CD4-positive, alpha-beta T cell treated with Interleukin-6 at 100 ng/mL for 8 hours (primary cell): Measurements from ENCODE around the gene PATE3.

ENCODE experiments used
- DNase-seq: peaks from one replicate; pipeline ENCODE4 v3.0.0-alpha.2; 2020; ENCODE audit warnings: mixed read lengths, low spot score

PATE3 gene, protein sequence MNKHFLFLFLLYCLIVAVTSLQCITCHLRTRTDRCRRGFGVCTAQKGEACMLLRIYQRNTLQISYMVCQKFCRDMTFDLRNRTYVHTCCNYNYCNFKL

DNA sequence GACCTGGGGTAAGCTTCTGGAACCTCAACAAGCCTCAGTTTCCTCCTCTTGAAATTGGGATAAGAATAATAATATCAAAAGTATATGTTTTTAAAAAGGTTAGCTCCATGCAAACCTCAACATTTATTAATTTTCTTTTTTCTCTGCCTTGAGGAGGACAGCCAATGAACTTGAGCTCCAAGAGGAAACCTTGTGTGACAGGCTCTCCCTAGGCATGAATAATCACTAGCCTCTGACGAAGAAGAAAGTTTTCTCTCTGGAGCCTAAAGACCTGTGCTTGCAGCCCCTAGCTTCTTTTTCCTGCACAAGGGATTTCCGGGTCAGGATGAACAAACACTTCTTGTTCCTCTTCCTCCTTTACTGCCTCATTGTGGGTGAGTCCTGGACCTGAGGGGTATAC lies at the start of gene PATE3:
PATE3 (plus strand) TSS at position 301 of the 400 bp plus-strand sequence; CDS start at position 326, 25 bp downstream.
- DNase-seq: no peak

DNA sequence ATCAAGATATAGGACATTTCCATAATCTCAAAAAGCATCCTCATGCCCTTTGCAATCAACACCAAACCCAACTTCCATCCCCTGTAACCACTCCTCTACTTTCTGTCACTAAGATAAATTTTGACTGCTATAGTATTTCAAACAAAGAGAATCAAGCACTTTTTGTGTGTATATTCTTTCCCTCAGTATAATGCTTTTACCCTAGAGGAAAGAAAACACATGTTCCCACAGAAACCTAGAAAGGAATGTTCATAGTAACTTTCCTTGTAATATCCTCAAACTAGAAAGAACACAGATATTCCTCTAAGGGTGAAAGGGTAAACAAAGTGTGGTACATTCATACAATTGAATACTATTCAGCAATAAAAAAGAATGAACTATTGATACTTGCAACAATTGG lies 47.3 kb upstream of the PATE3 start:
- no peak for DNase-seq

DNA sequence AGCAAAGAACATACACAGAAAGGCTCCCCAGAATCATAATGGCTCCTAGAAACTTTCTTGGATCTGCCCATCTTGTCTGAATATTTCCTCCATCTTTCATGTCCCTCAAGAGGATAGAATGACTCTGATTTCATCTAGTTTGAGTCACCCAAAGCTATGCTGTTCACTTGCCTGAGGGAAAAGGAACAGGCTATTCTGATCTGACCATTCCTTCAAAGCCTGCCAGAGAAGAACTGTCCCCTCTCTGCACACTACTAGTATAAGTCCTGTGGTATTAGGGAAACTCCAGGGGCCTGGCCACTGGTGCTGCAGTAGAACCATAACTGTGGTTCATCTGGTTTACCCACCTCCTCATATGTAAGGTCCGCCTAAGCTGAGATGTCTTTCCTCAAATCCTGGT lies 44.2 kb upstream of the PATE3 start:
- DNase-seq: no peak

DNA sequence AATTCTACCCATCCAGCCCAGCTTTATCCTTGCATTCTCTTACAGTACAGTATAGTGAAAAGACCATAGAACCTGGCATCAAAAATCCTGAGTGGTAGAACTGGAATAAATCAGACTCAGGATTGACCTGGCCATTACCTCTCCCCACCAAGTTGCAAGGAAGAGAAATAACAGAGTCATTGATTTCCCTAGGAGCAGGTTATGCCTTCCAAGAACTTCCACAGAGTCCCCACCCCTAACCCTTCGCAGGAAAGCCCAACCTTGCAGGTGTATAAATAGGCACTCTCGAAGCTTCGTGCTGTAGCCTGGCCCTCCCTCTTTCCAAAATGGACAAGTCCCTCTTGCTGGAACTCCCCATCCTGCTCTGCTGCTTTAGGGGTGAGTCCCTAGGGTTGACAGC lies 41.9 kb upstream of the PATE3 start, which contains the start of gene PATE1:
PATE1 (plus strand) TSS at position 301 of the 400 bp plus-strand sequence; CDS start at position 327, 26 bp downstream.
- DNase-seq: no peak

DNA sequence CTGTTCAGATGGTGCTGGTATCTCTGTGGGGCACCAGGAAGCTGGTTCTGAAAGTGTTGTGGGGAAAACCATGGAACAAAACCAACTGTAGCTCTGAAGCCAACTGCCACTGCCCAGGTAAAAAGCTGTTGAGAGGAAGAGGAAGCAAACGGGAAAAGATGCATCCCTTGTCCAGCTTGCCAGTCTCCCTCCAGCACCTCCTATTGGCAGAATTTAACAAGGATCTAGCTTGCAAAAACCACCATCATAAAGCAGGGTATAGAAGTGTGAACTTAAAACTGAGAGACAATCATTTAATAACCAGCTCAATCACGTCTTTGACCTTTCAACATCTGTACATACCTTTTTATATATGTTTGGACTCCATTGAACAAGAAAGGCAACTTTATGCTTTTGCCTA lies 37.3 kb upstream of the PATE3 start:
- no peak for DNase-seq

DNA sequence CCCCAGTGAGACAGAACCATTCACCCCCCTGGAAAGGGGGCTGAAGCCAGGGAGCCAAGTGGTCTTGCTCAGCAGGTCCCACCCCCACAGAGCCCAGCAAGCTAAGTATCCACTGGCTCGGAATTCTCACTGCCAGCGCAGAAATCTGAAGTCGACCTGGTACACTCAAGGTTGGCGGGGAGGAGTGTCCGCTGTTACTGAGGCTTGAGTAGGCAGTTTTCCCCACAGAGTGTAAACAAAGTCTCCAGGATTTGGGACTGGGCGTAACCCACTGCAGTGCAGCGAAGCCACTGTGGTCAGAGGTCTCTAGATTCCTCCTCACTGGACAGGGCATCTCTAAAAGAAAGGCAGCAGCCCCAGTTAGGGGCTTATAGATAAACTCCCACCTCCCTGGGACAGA lies 31.9 kb upstream of the PATE3 start:
- no peak for DNase-seq

DNA sequence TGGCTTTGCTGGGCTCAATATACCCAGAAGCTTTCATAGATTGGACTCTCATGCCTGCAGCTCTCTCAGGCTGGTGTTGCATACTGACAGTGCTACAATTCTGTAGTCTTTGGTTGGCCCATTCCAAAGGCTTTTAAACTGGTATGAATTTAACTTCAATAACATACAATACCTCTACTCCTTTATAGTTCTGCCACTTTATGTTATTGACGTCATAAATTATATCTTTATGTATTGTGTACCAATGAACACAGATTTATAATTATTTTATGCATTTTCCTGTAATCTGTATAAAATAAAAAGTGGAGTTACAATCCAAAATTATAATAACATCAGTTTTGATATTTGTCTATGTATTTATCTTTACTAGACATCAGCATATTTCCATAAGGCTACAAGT lies 25.5 kb upstream of the PATE3 start:
- no peak for DNase-seq

DNA sequence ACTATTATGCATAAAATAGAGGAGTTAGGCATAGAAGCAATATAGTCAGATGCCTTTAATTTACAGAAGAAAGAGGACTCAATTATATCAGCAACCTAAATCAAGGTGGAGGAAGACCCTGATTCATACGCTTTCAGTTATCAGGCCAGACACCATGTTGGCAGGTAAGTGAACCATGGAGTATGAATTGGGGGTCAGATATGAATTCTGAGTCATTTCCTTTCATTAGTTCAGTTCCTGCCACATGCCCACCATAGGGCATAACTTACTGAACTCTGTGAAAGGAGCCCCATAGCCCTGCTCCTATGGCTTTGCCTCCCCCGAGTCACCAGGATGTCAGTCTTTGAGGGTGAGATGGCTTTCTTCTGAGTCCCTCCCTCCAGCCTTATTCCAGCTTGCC lies 24.4 kb upstream of the PATE3 start:
- DNase-seq: no peak

DNA sequence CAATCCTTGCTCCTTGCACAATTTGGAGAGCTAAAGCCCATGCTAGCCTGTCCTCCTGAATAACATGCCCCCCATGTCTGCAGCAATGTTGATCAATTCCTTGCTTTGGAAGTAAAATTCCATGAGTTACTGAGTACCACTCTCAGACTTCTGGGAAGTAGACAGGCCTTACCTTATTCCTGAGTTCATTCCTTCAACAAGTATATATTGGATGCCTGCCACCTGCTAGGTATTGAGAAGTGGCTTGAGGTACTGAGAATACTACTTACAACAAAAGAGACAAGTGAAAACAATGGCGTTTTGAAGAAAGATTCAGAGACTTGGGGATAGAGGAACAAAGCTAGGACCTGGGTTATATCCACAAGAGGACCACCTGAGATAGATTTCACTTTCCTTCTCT lies 21.7 kb upstream of the PATE3 start:
- DNase-seq: no peak

DNA sequence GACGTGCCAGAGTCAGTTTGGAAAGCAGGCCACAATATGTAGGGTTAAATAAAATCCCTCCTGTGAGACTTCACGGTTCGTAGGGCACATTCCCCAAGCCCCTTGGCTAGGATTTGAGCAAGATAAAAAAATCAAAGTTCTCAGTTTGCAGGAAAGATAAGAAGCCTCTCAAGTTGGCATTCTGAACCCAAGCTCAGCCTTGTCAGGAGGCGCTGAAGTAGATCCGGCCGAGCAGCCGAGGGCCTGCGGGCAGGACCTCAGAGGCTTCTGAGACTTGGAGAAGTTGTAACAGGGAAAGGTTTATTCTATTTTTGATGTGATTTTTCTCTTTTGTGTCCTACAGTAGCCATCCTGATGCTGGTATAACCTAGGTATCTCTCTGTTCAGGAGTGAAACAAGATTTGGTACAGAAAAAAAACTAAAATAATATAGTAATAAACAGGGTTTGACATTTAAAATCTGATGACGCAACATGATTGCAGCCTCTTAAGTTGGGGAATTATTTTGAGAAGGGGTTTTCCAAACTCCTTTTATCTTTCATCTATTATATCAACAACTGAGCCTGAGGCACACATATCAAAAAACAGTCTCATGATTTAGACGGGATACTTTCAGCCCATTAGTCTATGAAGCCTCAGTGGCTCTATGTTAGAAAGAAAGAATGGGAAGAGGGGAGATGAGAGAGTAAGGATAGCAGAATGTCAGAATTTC lies 19.4 kb upstream of the PATE3 start:
- no peak for DNase-seq

DNA sequence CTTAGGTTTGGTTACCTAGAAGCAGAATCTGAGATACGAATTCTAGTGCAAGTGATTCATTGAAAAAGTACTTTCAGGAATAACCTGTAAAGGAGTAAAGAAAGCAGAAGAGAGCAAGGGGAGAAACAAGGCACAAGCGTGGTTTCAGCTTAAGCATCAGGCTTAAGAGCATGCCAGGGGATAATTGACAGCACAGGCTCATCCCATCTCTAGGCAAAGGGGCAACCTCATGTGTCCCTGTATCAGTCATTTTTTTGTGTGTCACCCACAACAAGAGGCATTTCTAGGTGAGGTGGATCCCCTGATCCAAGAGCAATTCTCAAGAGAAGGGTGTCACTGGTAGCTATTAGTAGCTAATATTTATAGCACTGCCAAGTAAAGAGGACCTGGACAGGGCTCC lies 17.3 kb upstream of the PATE3 start:
- DNase-seq: no peak

DNA sequence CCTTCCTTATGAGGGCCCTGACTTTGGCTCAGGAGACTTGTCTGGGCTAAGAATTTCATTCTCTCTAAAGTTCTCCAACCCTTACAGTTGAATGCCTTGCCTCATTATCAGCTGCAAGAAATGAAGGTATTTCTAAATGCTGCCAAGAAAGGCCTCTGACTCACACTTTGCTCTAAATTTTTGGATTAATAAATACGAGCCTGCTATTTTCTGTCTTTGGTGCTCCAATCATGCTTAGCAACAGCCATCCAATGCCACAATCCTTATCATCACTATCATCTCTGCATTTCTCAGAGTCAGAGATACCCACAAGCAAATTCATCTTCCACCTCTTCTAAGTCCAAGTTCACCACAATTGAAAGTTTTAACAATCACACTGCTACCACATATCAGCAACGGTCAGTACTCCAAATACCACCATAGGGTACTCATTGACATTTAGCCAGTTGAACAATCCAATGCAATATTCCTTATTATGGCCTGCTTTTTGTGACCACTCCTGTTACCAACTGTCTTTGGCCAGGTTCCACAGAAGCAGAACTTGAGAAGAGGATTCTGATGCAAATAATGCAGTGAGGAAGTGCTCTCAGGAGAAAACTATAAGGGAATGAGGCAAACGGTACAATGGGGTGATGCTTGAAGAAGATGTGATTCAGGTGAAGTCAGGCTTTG lies 15.0 kb upstream of the PATE3 start:
- no peak for DNase-seq

DNA sequence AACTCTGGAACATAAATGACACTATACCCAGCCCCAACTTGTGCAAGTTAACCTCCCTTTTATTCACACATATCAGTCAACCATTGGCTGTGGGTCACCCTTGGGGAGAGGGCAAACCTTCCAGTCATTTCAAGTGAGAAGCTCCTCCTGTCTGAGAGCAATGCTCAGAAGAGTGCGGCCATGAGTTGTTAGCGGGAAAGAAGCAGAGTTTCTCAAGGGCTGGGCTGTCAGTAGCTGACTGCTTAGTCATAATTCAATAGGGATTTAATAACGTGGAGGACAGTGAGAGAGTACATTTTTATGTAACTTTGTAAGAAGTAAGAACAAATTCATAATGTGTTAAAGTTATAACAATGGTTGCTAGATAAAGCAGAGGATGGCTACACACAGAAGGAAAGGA lies 14.4 kb upstream of the PATE3 start:
- DNase-seq: no peak

DNA sequence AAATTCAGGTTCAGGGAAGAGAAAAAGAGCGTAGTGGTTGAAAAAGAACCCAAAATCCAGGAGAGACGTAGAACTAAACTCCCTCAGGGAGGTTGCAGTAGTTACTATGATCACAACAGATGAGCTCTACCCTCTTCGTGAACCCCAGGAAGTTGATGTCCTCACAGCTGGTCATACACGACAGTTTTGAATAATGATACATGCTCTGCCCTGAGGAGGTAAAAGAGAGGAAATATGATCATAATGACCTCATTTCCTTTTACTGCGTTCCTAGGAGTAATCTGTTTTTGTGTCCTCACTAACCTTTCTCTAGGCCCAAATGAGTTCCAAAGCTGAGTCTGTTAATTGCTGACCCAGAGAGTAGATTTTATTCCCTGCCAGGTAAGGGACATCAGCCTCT lies 10.6 kb upstream of the PATE3 start:
- no peak for DNase-seq

DNA sequence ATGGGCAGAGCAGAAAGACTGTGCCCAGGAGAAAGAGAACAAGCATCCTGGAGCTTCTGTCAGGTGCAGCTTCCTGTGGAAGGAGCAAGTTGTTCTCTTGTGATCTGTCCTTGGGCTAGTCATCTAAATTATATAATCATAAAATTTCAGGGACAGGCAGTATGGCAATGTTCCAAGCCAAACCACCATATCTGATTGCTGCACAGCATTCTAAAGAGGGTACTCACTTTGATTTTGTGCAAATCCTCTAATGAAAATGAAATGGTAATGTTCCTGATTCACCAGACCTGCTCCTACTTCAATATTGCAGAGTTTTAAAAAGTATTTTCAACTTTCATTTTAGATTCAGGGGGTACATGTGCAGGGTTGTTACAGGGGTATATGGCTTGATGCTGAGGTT lies 9.2 kb upstream of the PATE3 start, which contains the start of gene PATE2:
PATE2 (minus strand) TSS at position 101 of the 400 bp plus-strand sequence; CDS start at position 46, 55 bp downstream.
- DNase-seq: no peak

DNA sequence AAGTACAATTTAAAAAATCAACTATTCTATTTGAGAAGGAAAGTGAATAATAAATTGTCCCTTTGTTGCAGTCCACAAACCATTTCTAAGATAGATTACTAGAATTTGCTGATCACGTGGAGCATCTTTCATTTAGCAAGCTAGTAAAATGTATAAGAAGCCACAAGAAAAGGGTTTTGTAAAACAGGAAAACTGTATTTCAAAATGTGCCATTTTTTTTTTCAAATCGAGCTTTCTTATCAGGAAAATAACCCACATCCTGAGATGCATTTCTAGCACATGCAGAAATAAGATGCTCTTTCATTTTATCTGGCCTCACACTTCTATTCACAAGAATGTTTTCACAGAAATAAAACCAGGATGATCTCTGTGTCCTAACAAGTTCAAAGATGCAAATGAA lies 3.2 kb upstream of the PATE3 start:
- DNase-seq: no peak

DNA sequence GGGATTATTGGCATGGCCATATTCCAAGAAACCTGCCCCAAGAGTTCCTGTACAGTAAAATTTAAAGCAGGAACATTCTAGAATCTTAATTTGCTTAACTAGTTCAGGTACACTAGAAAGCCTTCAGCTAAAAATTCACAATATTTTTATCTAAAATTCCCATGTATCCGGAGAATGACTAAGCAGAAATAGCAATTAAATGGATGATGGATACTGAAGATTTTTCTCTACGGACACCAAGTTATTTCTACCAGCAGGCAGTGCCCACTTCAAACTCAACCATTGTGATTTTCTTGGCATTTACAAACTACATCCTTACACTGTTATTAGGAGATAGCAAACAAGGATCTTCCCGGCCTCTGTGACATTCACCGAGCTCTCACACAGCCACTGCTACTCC lies 2.9 kb downstream of the PATE3 start:
- DNase-seq: no peak

DNA sequence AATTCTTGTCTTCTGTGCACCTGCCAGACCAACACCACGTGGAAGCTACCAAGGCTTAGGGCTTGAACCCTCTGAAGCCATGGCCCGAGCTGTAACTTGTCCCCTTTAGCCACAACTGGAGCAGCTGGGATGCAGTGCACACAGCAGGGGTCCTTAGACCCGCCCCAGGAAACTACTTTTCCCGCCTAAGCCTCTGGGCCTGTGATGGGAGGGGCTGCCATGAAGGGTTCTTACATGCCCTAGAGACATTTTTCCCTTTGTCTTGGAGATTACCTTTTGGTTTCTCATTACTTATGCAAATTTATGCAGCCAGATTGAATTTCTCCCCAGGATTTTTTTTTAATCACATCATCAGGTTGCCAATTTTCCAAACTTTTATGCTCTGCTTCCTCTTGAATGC lies 9.7 kb downstream of the PATE3 start:
- DNase-seq: no peak

DNA sequence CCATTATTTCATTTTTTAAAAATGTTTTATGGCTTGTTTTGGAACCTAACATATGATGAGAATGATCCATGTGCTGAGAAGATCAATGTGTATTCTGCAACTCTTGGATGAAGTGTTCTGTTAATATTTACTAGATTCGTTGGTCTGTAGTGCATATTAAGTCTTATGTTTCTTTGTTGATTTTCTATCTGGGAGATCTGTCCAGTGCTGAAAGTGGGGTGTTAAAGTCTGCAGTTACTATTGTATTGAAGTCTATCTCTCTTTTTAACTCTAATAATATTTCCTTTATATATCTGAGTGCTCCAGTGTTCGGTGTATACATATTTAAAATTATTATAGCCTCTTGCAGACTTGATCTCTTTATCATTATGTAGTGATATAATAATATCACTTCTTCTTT lies 11.9 kb downstream of the PATE3 start:
- DNase-seq: no peak

DNA sequence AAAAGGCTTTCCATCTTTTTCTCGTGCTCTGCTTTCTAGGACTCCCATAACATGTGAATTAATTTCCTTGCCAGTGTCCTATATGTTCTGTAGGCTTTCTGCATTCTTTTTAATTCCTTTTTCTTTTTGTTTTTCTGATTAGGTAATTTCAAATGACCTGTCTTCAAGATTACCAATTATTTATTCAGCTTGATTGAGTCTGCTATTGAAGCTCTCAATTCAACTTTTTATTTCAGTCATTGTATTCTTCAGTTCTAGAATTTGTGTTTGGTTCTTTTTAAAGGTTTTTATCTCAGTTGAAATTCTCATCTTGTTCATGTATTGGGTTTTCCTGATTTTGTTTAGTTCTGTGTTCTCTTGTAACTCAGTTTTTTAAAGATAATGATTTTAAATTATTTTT lies 14.5 kb downstream of the PATE3 start:
- DNase-seq: no peak

DNA sequence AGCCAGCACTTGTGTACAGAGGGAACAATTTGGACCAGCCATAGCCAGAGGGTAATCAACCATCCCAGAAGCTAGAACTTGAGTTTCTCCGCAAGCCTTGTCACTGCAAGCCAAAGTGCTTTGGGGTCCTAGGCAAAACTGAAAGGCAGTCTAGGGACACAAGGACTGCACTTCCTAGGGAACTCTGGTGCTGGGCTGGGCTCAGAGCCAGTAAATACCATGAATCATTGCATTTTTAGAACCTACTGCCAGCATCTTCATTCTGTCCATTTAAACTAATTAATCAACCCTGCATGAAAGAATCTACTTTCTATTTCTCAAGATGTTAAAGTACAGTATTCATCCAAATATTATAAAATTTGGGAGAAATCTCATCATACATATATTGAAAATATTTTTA lies 20.0 kb downstream of the PATE3 start:
- no peak for DNase-seq

DNA sequence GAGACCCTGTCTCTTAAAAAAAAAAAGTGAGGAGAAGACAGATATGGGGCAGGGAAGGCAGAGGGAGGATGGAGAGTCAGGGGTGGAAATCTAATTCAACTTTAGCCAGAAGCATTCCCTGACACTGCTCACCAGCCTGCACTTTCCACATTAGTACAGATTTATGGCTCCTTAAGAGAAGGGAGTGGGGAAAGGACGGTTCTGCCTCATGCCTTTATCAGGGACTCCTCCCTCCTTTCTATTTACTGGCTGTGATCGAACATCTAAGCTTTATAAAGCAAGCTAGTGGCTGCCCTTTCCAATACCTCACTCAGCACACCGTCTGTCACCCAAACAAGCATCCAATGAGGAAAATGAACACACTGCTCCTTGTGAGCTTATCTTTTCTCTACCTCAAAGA lies 45.1 kb downstream of the PATE3 start, which contains the start of gene PATE4:
PATE4 (plus strand) TSS at position 301 of the 400 bp plus-strand sequence; CDS start at position 345, 44 bp downstream.
- no peak for DNase-seq

DNA sequence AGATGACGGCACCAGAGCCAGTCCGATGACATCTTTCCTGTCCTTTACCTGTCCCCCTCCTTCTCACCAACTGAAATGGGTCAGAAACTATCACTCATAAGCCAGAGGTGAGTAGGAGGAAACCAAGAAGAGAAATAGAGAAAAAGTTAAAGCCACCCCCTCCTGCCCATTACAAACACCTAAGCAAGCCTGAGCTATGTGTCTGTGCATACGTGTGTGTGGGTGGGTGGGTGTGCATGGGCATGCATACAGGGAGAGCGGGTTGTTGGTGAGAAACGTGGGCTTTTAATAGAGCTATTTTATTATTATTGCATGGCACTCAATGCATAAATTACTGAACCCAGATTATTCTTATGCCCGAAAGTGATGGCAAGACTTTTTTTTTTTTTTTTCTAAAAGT lies 47.8 kb downstream of the PATE3 start:
- no peak for DNase-seq
